Panc1 (cell line): ENCODE data around the gene FYTTD1.

Experiments
- CTCF ChIP-seq: fragments of 450-650 bp; IDR thresholded peaks from 2 replicates; pipeline ENCODE4 v1.5.1; 2017; ENCODE audit warnings: mild to moderate bottlenecking
- POLR2AphosphoS5 ChIP-seq: IDR thresholded peaks from 2 replicates; pipeline ENCODE4 v1.6.1; 2012; ENCODE audit warnings: mild to moderate bottlenecking, low read depth, low read length, moderate library complexity
- REST ChIP-seq, 2 experiments: IDR thresholded peaks; 2 replicates each; pipeline ENCODE4 v1.6.1; 2011 to 2012; ENCODE audit warnings: low read depth in 2 of 2, control low read depth in 1 of 2, low read length in 1 of 2, mild to moderate bottlenecking in 1 of 2, moderate library complexity in 1 of 2; ENCODE audit not compliant: insufficient read depth in 1 of 2
- SIN3A ChIP-seq: IDR thresholded peaks from 2 replicates; pipeline ENCODE4 v1.6.1; 2012; ENCODE audit warnings: low read depth, mild to moderate bottlenecking, low read length, moderate library complexity, borderline replicate concordance; ENCODE audit not compliant: insufficient read depth

- no peak for TF ChIP-seq CTCF
- TF ChIP-seq REST (IDR thresholded peaks at IDR 0.05; ENCODE audit: insufficient read depth in 1 of 2, low read depth in 2 of 2, low read length in 1 of 2): no peak
- no peak for TF ChIP-seq POLR2AphosphoS5
- no peak for TF ChIP-seq SIN3A
Measured at GRCh38 chr3:197810901-197811300, 61.2 kb downstream of the FYTTD1 start.
